HG02852 (cell line): ENCODE measurements around the gene KCTD10.
"Not testable (repeated sequence)": the region's sequence is repeated elsewhere in the genome, so short reads cannot be mapped to it uniquely, and the experiment has no call there.

Experiments used
- ATAC-seq: cut with Tn5 transposase; IDR thresholded peaks from one replicate; pipeline ENCODE4 v1.9.1; 2021; ENCODE audit warnings: mild to moderate bottlenecking, moderate library complexity; ENCODE audit not compliant: unreplicated experiment

KCTD10 gene

GRCh38 chr12:109422251-109422650, 54.8 kb downstream of the KCTD10 start:
- no peak for ATAC-seq

- ATAC-seq: no peak
These were observed 55.6 kb downstream of the KCTD10 start for GRCh38 chr12:109421355-109422087.

GRCh38 chr12:109418848-109419480, 58.1 kb downstream of the KCTD10 start:
- no peak for ATAC-seq

GRCh38 chr12:109406147-109406546, 71.0 kb downstream of the KCTD10 start:
- ATAC-seq: not testable (repeated sequence)

- ATAC-seq: not testable (repeated sequence)
These were observed 72.3 kb downstream of the KCTD10 start for GRCh38 chr12:109404841-109405240.
